ENCODE data around the gene NELFB. TPM values are rescaled to one million over a fixed set of nuclear protein-coding genes. Genes with fewer than 3 reads are reported as not detected.

The NELFB gene
- total and polyA plus RNA-seq, 4 donors = 30.4 to 56.2 (median 44.2) TPM

- H3K27me3 ChIP-seq (ENCODE audit: control insufficient read depth in 3 of 3, insufficient read depth in 3 of 3, low read length in 2 of 3) = peaks cover 0 to 17% (median 5%) of the 10 kb centered on the region in 3 donors
- no peaks in the 10 kb centered on the region for H3K9me3 ChIP-seq (ENCODE audit: control insufficient read depth in 4 of 4, insufficient read depth in 3 of 4, low read length in 3 of 4)
- TF ChIP-seq CTCF (IDR thresholded peaks at IDR 0.05; ENCODE audit: control extremely low read depth, extremely low read depth) = no peak
- H3K36me3 ChIP-seq (ENCODE audit: control insufficient read depth in 4 of 4, insufficient read depth in 4 of 4, low read length in 4 of 4) = no peaks in the 10 kb centered on the region
- peak overlapping the region; percentile 71 for H3K4me3 ChIP-seq
- H3K27ac ChIP-seq (ENCODE audit: low read depth in 1 of 2, low read length in 1 of 2) = peak overlapping the region; percentile 79 to 80
- no peak overlapping the region for H3K9ac ChIP-seq (ENCODE audit: insufficient read depth in 1 of 2, low read length in 2 of 2)
- H3K4me1 ChIP-seq (ENCODE audit: control insufficient read depth in 5 of 5, insufficient read depth in 5 of 5, low read length in 5 of 5) = peaks cover 0 to 60% (median 32%) of the 10 kb centered on the region in 5 donors
- no peak for ATAC-seq (ENCODE audit: insufficient read depth, low FRiP score)
- peak; percentile 69 to 79 (median 74) for DNase-seq
- WGBS, 2 donors = 0 to 1% methylated on average over 96 to 115 of the region's 115 CpGs
These were observed 46.2 kb downstream of the NELFB start for GRCh38 chr9:137301081-137301947.

- H3K27me3 ChIP-seq (ENCODE audit: control insufficient read depth in 3 of 3, insufficient read depth in 3 of 3, low read length in 2 of 3) = peaks cover 0 to 13% (median 5%) of the 10 kb centered on the region in 3 donors
- peak; percentile 84 to 91 (median 90) for DNase-seq
- H3K4me1 ChIP-seq (ENCODE audit: control insufficient read depth in 5 of 5, insufficient read depth in 5 of 5, low read length in 5 of 5) = peaks cover 0 to 59% (median 25%) of the 10 kb centered on the region in 5 donors
- H3K9me3 ChIP-seq (ENCODE audit: control insufficient read depth in 4 of 4, insufficient read depth in 3 of 4, low read length in 3 of 4) = no peaks in the 10 kb centered on the region
- peak within 1 kb of the TSS; percentile 71 for H3K4me3 ChIP-seq
- peak within 1 kb of the TSS; percentile 79 to 85 for H3K27ac ChIP-seq (ENCODE audit: low read depth in 1 of 2, low read length in 1 of 2)
- peak; percentile 66 for ATAC-seq (ENCODE audit: insufficient read depth, low FRiP score)
- peak; percentile 2 for TF ChIP-seq CTCF (IDR thresholded peaks at IDR 0.05; ENCODE audit: control extremely low read depth, extremely low read depth)
- H3K36me3 ChIP-seq (ENCODE audit: control insufficient read depth in 4 of 4, insufficient read depth in 4 of 4, low read length in 4 of 4) = no peaks in the 10 kb centered on the region
- H3K9ac ChIP-seq (ENCODE audit: insufficient read depth in 1 of 2, low read length in 2 of 2) = no peak within 1 kb of the TSS
- 0 to 1% methylated on average over 20 to 60 of the region's 60 CpGs for WGBS, 2 donors
These were observed 47.0 kb downstream of the NELFB start, which contains the start of gene NRARP for GRCh38 chr9:137302118-137302448. Gene NRARP (minus strand): TSS chr9:137302271. CDS start chr9:137301928, 343 bp downstream.

GRCh38 chr9:137302449-137303150 lies 47.5 kb downstream of the NELFB start:
- Histone ChIP-seq H3K27ac (ENCODE audit: low read depth in 1 of 2, low read length in 1 of 2) (peak overlapping the region; percentile 78 to 85), H3K9me3 (ENCODE audit: control insufficient read depth in 4 of 4, insufficient read depth in 3 of 4, low read length in 3 of 4) (no peaks in the 10 kb centered on the region), H3K9ac (ENCODE audit: insufficient read depth in 1 of 2, low read length in 2 of 2) (no peak overlapping the region), H3K36me3 (ENCODE audit: control insufficient read depth in 4 of 4, insufficient read depth in 4 of 4, low read length in 4 of 4) (no peaks in the 10 kb centered on the region), H3K27me3 (ENCODE audit: control insufficient read depth in 3 of 3, insufficient read depth in 3 of 3, low read length in 2 of 3) (peaks cover 0 to 13% (median 5%) of the 10 kb centered on the region in 3 donors), H3K4me1 (ENCODE audit: control insufficient read depth in 5 of 5, insufficient read depth in 5 of 5, low read length in 5 of 5) (peaks cover 0 to 63% (median 24%) of the 10 kb centered on the region in 5 donors), H3K4me3 (peak overlapping the region; percentile 10)
- DNase-seq = no peak
- TF ChIP-seq CTCF (IDR thresholded peaks at IDR 0.05; ENCODE audit: control extremely low read depth, extremely low read depth) = no peak
- 7% methylated on average over 58 to 78 of the region's 78 CpGs for WGBS, 2 donors
- peak; percentile 1 for ATAC-seq (ENCODE audit: insufficient read depth, low FRiP score)
